Progenitor cell of endocrine pancreas (in vitro differentiated cells): ENCODE measurements around the gene CFAP119. TPM values are rescaled to one million over a fixed set of nuclear protein-coding genes. Genes with fewer than 3 reads are reported as not detected.

Source experiments
- DNase-seq: peaks from one replicate; pipeline ENCODE4 v3.0.0; 2021; ENCODE audit warnings: low spot score; ENCODE audit not compliant: unreplicated experiment
- H3K27ac Mint-ChIP-seq: 2 replicates; pipeline ENCODE4 v1.8.0; 2021; ENCODE audit warnings: mild to moderate bottlenecking, moderate library complexity, mixed read lengths
- H3K27me3 Mint-ChIP-seq: 2 replicates; pipeline ENCODE4 v1.8.0; 2021; ENCODE audit warnings: mixed read lengths
- H3K36me3 Mint-ChIP-seq: 2 replicates; pipeline ENCODE4 v1.8.0; 2022; ENCODE audit warnings: mixed read lengths; ENCODE audit not compliant: insufficient read depth
- H3K4me1 Mint-ChIP-seq: 2 replicates; pipeline ENCODE4 v1.8.0; 2021; ENCODE audit warnings: low read depth, mixed read lengths
- H3K4me3 Mint-ChIP-seq: 2 replicates; pipeline ENCODE4 v1.8.0; 2021; ENCODE audit warnings: low read depth, mild to moderate bottlenecking, moderate library complexity, mixed read lengths
- H3K9me3 Mint-ChIP-seq: 2 replicates; pipeline ENCODE4 v1.8.0; 2021; ENCODE audit warnings: low read depth, mixed read lengths
- CTCF ChIP-seq: fragments of 200-600 bp; sonication (generic); IDR thresholded peaks from one replicate; pipeline ENCODE4 v1.5.0; 2021; ENCODE audit warnings: antibody characterized with exemption, mild to moderate bottlenecking; ENCODE audit not compliant: unreplicated experiment
- total RNA-seq: library from RNA; stranded (reverse); gene quantifications from 2 replicates; pipeline ENCODE4 v1.2.1, GENCODE V29; 2021

The CFAP119 gene
- total RNA-seq, 1 donor from 2014 or later, result 19.3 TPM

DNA sequence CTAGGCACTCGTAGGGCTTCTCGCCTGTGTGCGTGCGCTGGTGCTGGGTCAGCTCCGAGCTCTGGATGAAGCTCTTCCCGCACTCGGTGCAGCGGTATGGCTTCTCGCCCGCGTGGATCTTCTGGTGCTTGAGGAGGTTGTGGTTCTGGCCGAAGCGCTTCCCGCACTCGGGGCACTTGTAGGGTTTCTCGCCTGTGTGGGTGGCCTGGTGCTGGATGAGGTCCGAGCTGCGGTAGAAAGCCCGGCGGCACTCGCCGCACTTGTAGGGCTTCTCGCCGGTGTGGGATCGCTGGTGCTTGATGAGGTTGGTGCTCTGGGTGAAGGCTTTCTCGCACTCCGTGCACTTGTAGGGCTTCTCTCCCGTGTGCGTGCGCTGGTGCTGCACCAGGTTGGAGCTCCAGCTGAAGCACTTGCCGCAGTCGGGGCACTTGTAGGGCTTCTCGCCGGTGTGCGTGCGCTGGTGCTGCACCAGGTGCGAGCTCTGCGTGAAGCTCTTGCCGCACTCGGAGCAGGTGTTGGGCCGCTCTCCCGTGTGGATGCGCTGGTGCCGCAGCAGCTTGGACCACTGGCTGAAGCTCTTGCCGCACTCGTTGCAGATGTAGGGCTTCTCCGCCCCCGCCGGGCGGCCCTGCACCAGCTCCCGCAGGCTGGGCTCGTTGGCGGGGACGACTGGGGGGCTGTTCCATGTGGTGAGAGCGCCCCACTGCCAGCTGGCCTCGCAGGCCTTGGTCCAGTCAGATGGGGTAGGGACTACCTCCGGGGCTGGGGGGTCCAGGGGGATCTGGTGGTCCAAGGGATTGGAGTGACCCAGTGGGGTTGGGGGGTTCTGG lies 21.6 kb upstream of the CFAP119 start:
- Mint-ChIP-seq H3K4me1 (peaks cover 14% of the 10 kb centered on the region), H3K9me3 (no peaks in the 10 kb centered on the region), H3K27me3 (no peaks in the 10 kb centered on the region), H3K27ac (no peak overlapping the region), H3K4me3 (no peak overlapping the region), H3K36me3 (peaks cover 11% of the 10 kb centered on the region)
- DNase-seq, result no peak
- TF ChIP-seq CTCF, result no peak

DNA sequence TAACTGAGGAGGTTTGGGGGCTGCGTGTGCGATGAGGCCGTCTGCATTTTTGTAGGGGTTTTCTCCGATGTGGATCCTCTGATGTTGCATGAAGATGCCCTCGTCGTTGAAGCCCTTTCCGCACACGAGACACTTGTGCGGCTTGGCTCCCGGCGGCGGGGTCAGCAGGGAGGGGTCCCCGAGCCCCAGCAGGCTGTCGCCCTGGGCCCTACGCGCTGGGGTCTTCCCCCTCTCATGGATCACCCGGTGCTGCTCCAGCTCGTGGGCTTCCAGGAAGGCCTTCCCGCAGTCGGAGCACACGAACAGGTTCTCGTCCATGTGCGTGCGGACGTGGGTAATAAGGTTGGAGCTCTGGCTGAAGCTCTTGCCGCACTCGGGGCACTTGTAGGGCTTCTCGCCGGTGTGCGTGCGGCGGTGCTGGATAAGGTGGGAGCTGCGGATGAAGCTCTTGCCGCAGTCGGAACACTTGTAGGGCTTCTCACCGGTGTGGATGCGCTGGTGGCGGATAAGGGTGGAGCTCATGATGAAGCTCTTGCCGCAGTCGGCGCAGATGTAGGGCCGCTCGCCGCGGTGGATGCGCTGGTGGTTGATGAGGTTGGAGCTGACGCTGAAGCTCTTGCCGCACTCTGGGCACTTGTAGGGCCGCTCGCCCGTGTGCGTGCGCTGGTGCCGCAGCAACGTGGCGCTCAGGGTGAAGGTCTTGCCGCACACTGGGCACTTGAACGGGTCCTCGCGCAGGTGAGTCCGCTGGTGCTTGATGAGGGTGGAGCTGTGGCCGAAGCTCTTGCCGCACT lies 20.8 kb upstream of the CFAP119 start:
- no peaks in the 10 kb centered on the region for H3K27me3 Mint-ChIP-seq
- DNase-seq, result no peak
- H3K4me1 Mint-ChIP-seq, result peaks cover 13% of the 10 kb centered on the region
- no peak for TF ChIP-seq CTCF
- H3K36me3 Mint-ChIP-seq, result peaks cover 11% of the 10 kb centered on the region
- H3K4me3 Mint-ChIP-seq, result no peak overlapping the region
- no peaks in the 10 kb centered on the region for H3K9me3 Mint-ChIP-seq
- H3K27ac Mint-ChIP-seq, result no peak overlapping the region

DNA sequence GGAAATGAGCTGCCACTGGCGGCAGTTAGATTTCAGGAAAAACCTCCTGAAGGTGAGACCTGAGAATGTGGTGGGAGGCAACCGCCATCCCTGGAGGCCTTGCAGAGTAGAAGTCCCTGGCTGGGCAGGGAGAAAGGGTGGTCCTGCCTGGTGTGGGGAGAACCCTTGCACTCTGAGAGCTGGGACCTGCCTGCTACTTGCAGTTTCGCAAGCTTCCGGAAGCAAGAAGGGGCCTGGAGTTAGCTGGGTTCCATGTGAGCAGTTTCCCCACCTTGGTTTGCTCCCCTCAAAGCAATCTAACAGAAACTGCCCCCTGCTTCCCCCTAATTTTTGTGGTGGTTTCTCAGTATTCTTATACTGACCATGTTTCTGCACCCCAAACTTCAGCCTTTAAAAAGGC lies 18.7 kb upstream of the CFAP119 start:
- DNase-seq, result no peak
- Mint-ChIP-seq H3K4me1 (peaks cover 17% of the 10 kb centered on the region), H3K9me3 (no peaks in the 10 kb centered on the region), H3K36me3 (peaks cover 11% of the 10 kb centered on the region), H3K4me3 (no peak overlapping the region), H3K27ac (no peak overlapping the region), H3K27me3 (no peaks in the 10 kb centered on the region)
- no peak for TF ChIP-seq CTCF

DNA sequence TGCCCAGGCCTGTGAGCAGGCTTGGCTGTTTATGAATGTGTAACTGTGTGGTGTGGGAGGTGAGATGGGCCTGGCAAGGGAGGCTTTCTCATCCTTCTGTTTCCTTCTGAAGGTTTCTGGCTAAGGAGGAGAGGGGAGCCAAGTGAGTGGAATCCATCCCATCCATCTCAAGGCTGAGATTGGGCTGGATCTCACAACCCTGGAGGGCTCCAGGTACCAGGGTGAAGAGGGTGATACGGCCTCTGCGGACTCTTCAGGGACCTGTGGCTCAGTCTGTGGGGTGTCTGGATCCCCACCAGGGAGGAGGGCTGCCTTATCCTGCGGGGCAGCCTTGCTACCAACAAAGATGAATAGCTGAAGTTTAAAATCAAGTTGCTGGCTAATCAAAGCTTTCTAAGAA lies 18.2 kb upstream of the CFAP119 start:
- Mint-ChIP-seq H3K27ac (no peak overlapping the region), H3K36me3 (peaks cover 11% of the 10 kb centered on the region), H3K27me3 (no peaks in the 10 kb centered on the region), H3K9me3 (no peaks in the 10 kb centered on the region), H3K4me1 (peaks cover 19% of the 10 kb centered on the region), H3K4me3 (no peak overlapping the region)
- no peak for TF ChIP-seq CTCF
- no peak for DNase-seq

GRCh38 chr16:30779596-30779995 lies 17.7 kb upstream of the CFAP119 start:
- no peak for DNase-seq
- no peaks in the 10 kb centered on the region for H3K9me3 Mint-ChIP-seq
- peaks cover 18% of the 10 kb centered on the region for H3K4me1 Mint-ChIP-seq
- H3K27me3 Mint-ChIP-seq, result no peaks in the 10 kb centered on the region
- no peak for TF ChIP-seq CTCF
- peaks cover 11% of the 10 kb centered on the region for H3K36me3 Mint-ChIP-seq
- no peak overlapping the region for H3K27ac Mint-ChIP-seq
- H3K4me3 Mint-ChIP-seq, result no peak overlapping the region
